Keratinocyte (primary cell): ENCODE measurements around the gene ANKS1A. TPM values are rescaled to one million over a fixed set of nuclear protein-coding genes. Genes with fewer than 3 reads are reported as not detected.

ENCODE experiments used
- DNase-seq: peaks from one replicate; pipeline ENCODE4 v3.0.0-alpha.2; 2011; ENCODE audit warnings: low read depth, missing footprints, low spot score
- FAIRE-seq: peaks from 2 replicates; lab custom pipeline; 2011; peaks lifted over from hg19 to GRCh38; lab: Jason Lieb, UNC
- H2AFZ ChIP-seq: 2 replicates; pipeline ENCODE4 v1.6.0; 2012; ENCODE audit warnings: low read length, control low read depth, inconsistent platforms; ENCODE audit not compliant: control insufficient read depth
- H3K27ac ChIP-seq: 2 replicates; pipeline ENCODE4 v1.5.1; 2011; ENCODE audit warnings: low read length; ENCODE audit not compliant: control insufficient read depth, insufficient read depth
- H3K27me3 ChIP-seq: 3 replicates; pipeline ENCODE4 v1.6.0; 2011; ENCODE audit warnings: low read length; ENCODE audit not compliant: control insufficient read depth, insufficient read depth; ENCODE audit errors: extremely low read depth
- H3K36me3 ChIP-seq, 2 experiments: 2 replicates in 1 of 2; 3 replicates in 1 of 2; pipeline ENCODE4 v1.5.1; 2011; ENCODE audit warnings: low read length in 2 of 2, mild to moderate bottlenecking in 1 of 2; ENCODE audit not compliant: control insufficient read depth in 2 of 2, insufficient read depth in 2 of 2; ENCODE audit errors: extremely low read depth in 1 of 2
- H3K4me1 ChIP-seq: 3 replicates; pipeline ENCODE4 v1.5.1; 2011; ENCODE audit warnings: low read length; ENCODE audit not compliant: control insufficient read depth, insufficient read depth; ENCODE audit errors: extremely low read depth
- H3K4me2 ChIP-seq: 3 replicates; pipeline ENCODE4 v1.6.0; 2011; ENCODE audit warnings: low read depth, low read length; ENCODE audit not compliant: control insufficient read depth, insufficient read depth; ENCODE audit errors: extremely low read depth
- H3K4me3 ChIP-seq, 3 experiments: fragments of 200-600 bp in 1 of 3; sonication (generic) in 1 of 3; 2 replicates in 2 of 3; 3 replicates in 1 of 3; pipeline ENCODE4 v1.5.1; 2011 to 2016; ENCODE audit warnings: low read length in 3 of 3, mild to moderate bottlenecking in 3 of 3, control low read depth in 2 of 3, inconsistent platforms in 1 of 3, low read depth in 1 of 3, mixed read lengths in 1 of 3, mixed run types in 1 of 3, moderate library complexity in 1 of 3; ENCODE audit not compliant: control insufficient read depth in 2 of 3, insufficient read depth in 2 of 3; ENCODE audit errors: extremely low read depth in 1 of 3
- H3K79me2 ChIP-seq: 2 replicates; pipeline ENCODE4 v1.6.0; 2012; ENCODE audit warnings: low read length; ENCODE audit not compliant: control insufficient read depth, insufficient read depth
- H3K9ac ChIP-seq: 3 replicates; pipeline ENCODE4 v1.6.0; 2011; ENCODE audit warnings: low read length; ENCODE audit not compliant: control insufficient read depth, insufficient read depth; ENCODE audit errors: extremely low read depth
- H3K9me1 ChIP-seq: 3 replicates; pipeline ENCODE4 v1.6.0; 2011; ENCODE audit warnings: low read length; ENCODE audit not compliant: control insufficient read depth, insufficient read depth; ENCODE audit errors: extremely low read depth
- H3K9me3 ChIP-seq: 2 replicates; pipeline ENCODE4 v1.5.1; 2012; ENCODE audit warnings: low read depth, low read length; ENCODE audit not compliant: control insufficient read depth
- H4K20me1 ChIP-seq: 3 replicates; pipeline ENCODE4 v1.6.0; 2011; ENCODE audit warnings: low read length; ENCODE audit not compliant: control insufficient read depth, insufficient read depth; ENCODE audit errors: extremely low read depth
- CTCF ChIP-seq, 3 experiments: IDR thresholded peaks in 1 of 3; conservative IDR thresholded peaks in 1 of 3; optimal IDR thresholded peaks in 1 of 3; 2 replicates in 2 of 3; 3 replicates in 1 of 3; pipeline versions ENCODE3 to v1.5.1; 2011; ENCODE audit warnings: low read length in 3 of 3, mild to moderate bottlenecking in 3 of 3, moderate library complexity in 2 of 3, control low read depth in 1 of 3, inconsistent platforms in 1 of 3; ENCODE audit not compliant: insufficient read depth in 2 of 3; ENCODE audit errors: extremely low read depth in 1 of 3
- EZH2 ChIP-seq: IDR thresholded peaks from one replicate; pipeline ENCODE4 v1.6.1; 2012; ENCODE audit warnings: inconsistent platforms, mild to moderate bottlenecking, low read length, moderate library complexity
- dilution Hi-C: fragments of 300-500 bp; cut with MboI; formaldehyde crosslinking; loops from one replicate; pipeline ENCODE4 v1.7.0; 2020; ENCODE audit warnings: low sequenced_read_pairs; ENCODE audit not compliant: extremely low pct_ligation_motif_present
- polyA plus RNA-seq, 5 experiments: library from polyadenylated mRNA; depleted of rRNA in 3 of 5; stranded (reverse) in 3 of 5; stranded (forward) in 1 of 5; unstranded in 1 of 5; fragments of >200 nt; gene quantifications; 1 replicate in 1 of 5; 2 replicates in 3 of 5; 3 replicates in 1 of 5; pipeline versions ENCODE4 v1.2.1 to v1.2.3, GENCODE V29; 2011 to 2012; ENCODE audit warnings: missing spikeins in 2 of 5, low read depth in 1 of 5, low replicate concordance in 1 of 5
- small RNA-seq, 3 experiments: library from RNA; depleted of rRNA; stranded (forward); fragments of <200 nt; gene quantifications; one replicate each; pipeline ENCODE3, GENCODE V24; 2012; ENCODE audit warnings: low read depth in 3 of 3, low replicate concordance in 1 of 3; ENCODE audit not compliant: insufficient read length in 3 of 3

ANKS1A gene
- polyA plus RNA-seq, 1 donor (not counting 4 experiments of a cell fraction or from before 2014, with no cell fraction given), result 8.6 TPM

GRCh38 chr6:35139924-35140638 is 251.0 kb downstream of the ANKS1A start:
- Histone ChIP-seq H3K9me1 (no peaks in the 10 kb centered on the region), H3K4me2 (no peak overlapping the region), H3K27ac (no peak overlapping the region), H3K27me3 (no peaks in the 10 kb centered on the region), H3K4me3 (no peak overlapping the region), H3K4me1 (peaks cover 2% of the 10 kb centered on the region), H3K9ac (no peak overlapping the region), H2AFZ (no peak overlapping the region), H4K20me1 (no peaks in the 10 kb centered on the region), H3K36me3 (no peaks in the 10 kb centered on the region), H3K79me2 (no peaks in the 10 kb centered on the region), H3K9me3 (no peaks in the 10 kb centered on the region)
- TF ChIP-seq EZH2, result no peak
- peak; percentile 64 to 77 (median 77) for TF ChIP-seq CTCF (optimal IDR thresholded peaks at IDR 0.05 in 1 of 3, IDR thresholded peaks at IDR 0.05 in 1 of 3, conservative IDR thresholded peaks at IDR 0.05 in 1 of 3; ENCODE audit: extremely low read depth in 1 of 3, insufficient read depth in 2 of 3, low read length in 3 of 3)
- dilution Hi-C loops, result no loop called here
- FAIRE-seq (peak; percentile 83), DNase-seq (no peak)

- no peak overlapping the region for H3K4me3 ChIP-seq
- dilution Hi-C loops, result no loop called here
- TF ChIP-seq CTCF (optimal IDR thresholded peaks at IDR 0.05 in 1 of 3, IDR thresholded peaks at IDR 0.05 in 1 of 3, conservative IDR thresholded peaks at IDR 0.05 in 1 of 3; ENCODE audit: extremely low read depth in 1 of 3, insufficient read depth in 2 of 3, low read length in 3 of 3), result no peak
- H3K9me1 ChIP-seq, result no peaks in the 10 kb centered on the region
- FAIRE-seq, result no peak
- H3K27me3 ChIP-seq, result no peaks in the 10 kb centered on the region
- DNase-seq, result no peak
- H3K4me1 ChIP-seq, result peaks cover 2% of the 10 kb centered on the region
- H2AFZ ChIP-seq, result no peak overlapping the region
- no peak overlapping the region for H3K9ac ChIP-seq
- no peaks in the 10 kb centered on the region for H3K9me3 ChIP-seq
- H3K27ac ChIP-seq, result no peak overlapping the region
- H3K36me3 ChIP-seq, result no peaks in the 10 kb centered on the region
- H3K4me2 ChIP-seq, result peak overlapping the region; percentile 27
- H3K79me2 ChIP-seq, result no peaks in the 10 kb centered on the region
- H4K20me1 ChIP-seq, result no peaks in the 10 kb centered on the region
These were observed 251.6 kb downstream of the ANKS1A start for GRCh38 chr6:35140639-35141006.

Small RNA genes within 50 kb of the gene (small RNA-seq; reads per million reads assigned to genes)
- gene AL138721.1, result 0 reads per million in 3 experiments

Other genes starting within 250 kb of the ANKS1A start
- gene ILRUN, start 192.5 kb upstream of the ANKS1A start, polyA plus RNA-seq, result 54.2 to 64.1 TPM (median 56.4 TPM) in 3 replicates
- 127 to 216 TPM (median 185 TPM) in 3 replicates for gene SNRPC, start 131.8 kb upstream of the ANKS1A start, polyA plus RNA-seq
- gene BLTP3A, start 97.2 kb upstream of the ANKS1A start, polyA plus RNA-seq, result 4.4 to 4.9 TPM (median 4.5 TPM) in 3 replicates
- 21.4 to 31.5 TPM (median 24.2 TPM) in 3 replicates for gene TAF11, start 1.2 kb upstream of the ANKS1A start, polyA plus RNA-seq